ENCODE measurements around the gene LAMTOR4.
"Not testable (repeated sequence)": the region's sequence is repeated elsewhere in the genome, so short reads cannot be mapped to it uniquely, and the experiment has no call there.

DNA sequence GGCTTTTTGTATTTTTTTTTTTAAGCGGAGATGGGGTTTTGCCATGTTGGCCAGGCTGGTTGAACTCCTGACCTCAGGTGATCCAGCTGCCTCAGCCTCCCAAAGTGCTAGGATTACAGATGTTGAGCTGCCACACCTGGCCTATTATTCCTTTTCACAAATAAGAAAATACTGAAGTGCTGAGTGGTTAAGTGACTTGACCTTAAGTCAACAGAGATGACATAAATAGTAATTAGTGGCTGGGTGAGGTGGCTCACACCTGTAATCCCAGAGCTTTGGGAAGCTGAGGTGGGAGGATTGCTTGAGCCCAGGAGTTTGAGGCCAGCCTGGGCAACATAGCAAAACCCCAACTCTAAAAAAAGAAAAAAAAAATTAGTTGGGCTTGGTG is 18.5 kb upstream of the LAMTOR4 start:
- TF ChIP-seq, protein P1, sequence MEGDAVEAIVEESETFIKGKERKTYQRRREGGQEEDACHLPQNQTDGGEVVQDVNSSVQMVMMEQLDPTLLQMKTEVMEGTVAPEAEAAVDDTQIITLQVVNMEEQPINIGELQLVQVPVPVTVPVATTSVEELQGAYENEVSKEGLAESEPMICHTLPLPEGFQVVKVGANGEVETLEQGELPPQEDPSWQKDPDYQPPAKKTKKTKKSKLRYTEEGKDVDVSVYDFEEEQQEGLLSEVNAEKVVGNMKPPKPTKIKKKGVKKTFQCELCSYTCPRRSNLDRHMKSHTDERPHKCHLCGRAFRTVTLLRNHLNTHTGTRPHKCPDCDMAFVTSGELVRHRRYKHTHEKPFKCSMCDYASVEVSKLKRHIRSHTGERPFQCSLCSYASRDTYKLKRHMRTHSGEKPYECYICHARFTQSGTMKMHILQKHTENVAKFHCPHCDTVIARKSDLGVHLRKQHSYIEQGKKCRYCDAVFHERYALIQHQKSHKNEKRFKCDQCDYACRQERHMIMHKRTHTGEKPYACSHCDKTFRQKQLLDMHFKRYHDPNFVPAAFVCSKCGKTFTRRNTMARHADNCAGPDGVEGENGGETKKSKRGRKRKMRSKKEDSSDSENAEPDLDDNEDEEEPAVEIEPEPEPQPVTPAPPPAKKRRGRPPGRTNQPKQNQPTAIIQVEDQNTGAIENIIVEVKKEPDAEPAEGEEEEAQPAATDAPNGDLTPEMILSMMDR (IDR thresholded peaks at IDR 0.05 in 4 of 5, conservative IDR thresholded peaks at IDR 0.05 in 1 of 5), result not testable (repeated sequence)
- not testable (repeated sequence) for TF ChIP-seq POLR2A (IDR thresholded peaks at IDR 0.05)
